ENCODE measurements around the gene TMEM247.

GRCh38 chr2:46477925-46478324 is 1.4 kb upstream of the TMEM247 start:
- no peak for TF ChIP-seq CTCF (IDR thresholded peaks at IDR 0.05)
- no peak for TF ChIP-seq POLR2A (IDR thresholded peaks at IDR 0.05)
